H9 (cell line): ENCODE measurements around the gene PPP1R7. TPM values are rescaled to one million over a fixed set of nuclear protein-coding genes. Genes with fewer than 3 reads are reported as not detected.

Source experiments
- DNase-seq: peaks from one replicate; pipeline ENCODE4 v3.0.0-alpha.2; 2017
- H2AFZ ChIP-seq: one replicate; pipeline ENCODE4 v1.6.1; 2013; ENCODE audit warnings: mild to moderate bottlenecking, low read length, control low read depth, moderate library complexity
- H2AK5ac ChIP-seq: 2 replicates; pipeline ENCODE4 v1.6.1; 2013; ENCODE audit warnings: low read length, control low read depth, mixed read lengths; ENCODE audit not compliant: insufficient read length
- H2BK120ac ChIP-seq: one replicate; pipeline ENCODE4 v1.6.1; 2013; ENCODE audit warnings: low read depth, mild to moderate bottlenecking, low read length, control low read depth, inconsistent platforms; ENCODE audit not compliant: poor library complexity, severe bottlenecking
- H2BK12ac ChIP-seq: 2 replicates; pipeline ENCODE4 v1.6.1; 2013; ENCODE audit warnings: low read length, control low read depth, mixed read lengths, low read depth; ENCODE audit not compliant: insufficient read length
- H2BK15ac ChIP-seq: 2 replicates; pipeline ENCODE4 v1.6.1; 2013; ENCODE audit warnings: low read depth, low read length, control low read depth
- H2BK20ac ChIP-seq: one replicate; pipeline ENCODE4 v1.6.1; 2013; ENCODE audit warnings: low read depth, mild to moderate bottlenecking, low read length, control low read depth, inconsistent platforms; ENCODE audit not compliant: poor library complexity, severe bottlenecking
- H2BK5ac ChIP-seq: 2 replicates; pipeline ENCODE4 v1.6.1; 2013; ENCODE audit warnings: low read length, control low read depth, mixed read lengths; ENCODE audit not compliant: insufficient read length
- H3K14ac ChIP-seq: 2 replicates; pipeline ENCODE4 v1.6.1; 2013; ENCODE audit warnings: low read length, control low read depth; ENCODE audit not compliant: insufficient read depth
- H3K18ac ChIP-seq: 2 replicates; pipeline ENCODE4 v1.6.1; 2013; ENCODE audit warnings: low read depth, mild to moderate bottlenecking, mixed read lengths, low read length, control low read depth; ENCODE audit not compliant: insufficient read length
- H3K23ac ChIP-seq: 2 replicates; pipeline ENCODE4 v1.6.1; 2013; ENCODE audit warnings: low read length, control low read depth, mixed read lengths, low read depth; ENCODE audit not compliant: insufficient read length
- H3K23me2 ChIP-seq: 2 replicates; pipeline ENCODE4 v1.6.1; 2013; ENCODE audit warnings: low read depth, mild to moderate bottlenecking, mixed read lengths, low read length, control low read depth; ENCODE audit not compliant: insufficient read length, poor library complexity, severe bottlenecking
- H3K27ac ChIP-seq: 2 replicates; pipeline ENCODE4 v1.5.1; 2013; ENCODE audit warnings: low read length, control low read depth, mixed read lengths, low read depth; ENCODE audit not compliant: insufficient read length
- H3K27me3 ChIP-seq: 2 replicates; pipeline ENCODE4 v1.6.1; 2013; ENCODE audit warnings: low read length, control low read depth, inconsistent platforms; ENCODE audit not compliant: insufficient read depth
- H3K4ac ChIP-seq: 2 replicates; pipeline ENCODE4 v1.6.1; 2013; ENCODE audit warnings: low read depth, mild to moderate bottlenecking, control low read depth, inconsistent platforms, low read length, moderate library complexity
- H3K4me1 ChIP-seq: 2 replicates; pipeline ENCODE4 v1.6.1; 2013; ENCODE audit warnings: low read length, control low read depth, inconsistent platforms; ENCODE audit not compliant: insufficient read depth
- H3K4me2 ChIP-seq: 2 replicates; pipeline ENCODE4 v1.6.1; 2013; ENCODE audit warnings: low read length, control low read depth, mixed read lengths; ENCODE audit not compliant: insufficient read length, insufficient read depth
- H3K56ac ChIP-seq: 2 replicates; pipeline ENCODE4 v1.6.1; 2013; ENCODE audit warnings: low read depth, mild to moderate bottlenecking, mixed read lengths, low read length, control low read depth; ENCODE audit not compliant: insufficient read length
- H3K79me1 ChIP-seq: 2 replicates; pipeline ENCODE4 v1.6.1; 2013; ENCODE audit warnings: low read depth, mild to moderate bottlenecking, moderate library complexity, low read length, control low read depth, inconsistent platforms; ENCODE audit not compliant: insufficient read depth, poor library complexity, severe bottlenecking
- H3K79me2 ChIP-seq: 2 replicates; pipeline ENCODE4 v1.6.1; 2013; ENCODE audit warnings: low read length, control low read depth, inconsistent platforms; ENCODE audit not compliant: insufficient read depth
- H3K9ac ChIP-seq: 2 replicates; pipeline ENCODE4 v1.6.1; 2013; ENCODE audit warnings: low read length, control low read depth, mixed read lengths; ENCODE audit not compliant: insufficient read length; ENCODE audit errors: extremely low read depth
- H3K9me3 ChIP-seq: one replicate; pipeline ENCODE4 v1.6.1; 2013; ENCODE audit warnings: low read depth, low read length, inconsistent platforms; ENCODE audit not compliant: control insufficient read depth
- H3T11ph ChIP-seq: one replicate; pipeline ENCODE4 v1.6.1; 2013; ENCODE audit warnings: mild to moderate bottlenecking, low read length, control low read depth, inconsistent platforms
- H4K20me1 ChIP-seq: one replicate; pipeline ENCODE4 v1.6.1; 2013; ENCODE audit not compliant: control insufficient read depth, insufficient read length, insufficient read depth
- H4K5ac ChIP-seq: 2 replicates; pipeline ENCODE4 v1.6.1; 2013; ENCODE audit warnings: low read depth, mild to moderate bottlenecking, mixed read lengths, low read length, control low read depth; ENCODE audit not compliant: insufficient read length
- H4K8ac ChIP-seq: replicated peaks from 2 replicates; pipeline ENCODE4 v1.6.1; 2013; ENCODE audit warnings: low read length, control low read depth, mixed read lengths, low read depth; ENCODE audit not compliant: insufficient read length
- H4K91ac ChIP-seq: 2 replicates; pipeline ENCODE4 v1.6.1; 2013; ENCODE audit warnings: low read depth, mild to moderate bottlenecking, moderate library complexity, mixed read lengths, low read length, control low read depth; ENCODE audit not compliant: insufficient read length
- H3K27ac Mint-ChIP-seq, 3 experiments: 2 replicates in 2 of 3; 3 replicates in 1 of 3; pipeline ENCODE4 v1.8.0; 2020 to 2021; ENCODE audit warnings: mixed read lengths in 3 of 3, mild to moderate bottlenecking in 1 of 3, moderate library complexity in 1 of 3
- H3K27me3 Mint-ChIP-seq: 2 replicates; pipeline ENCODE4 v1.8.0; 2021; ENCODE audit warnings: low read depth, mild to moderate bottlenecking, moderate library complexity, mixed read lengths
- H3K36me3 Mint-ChIP-seq, 3 experiments: 2 replicates in 2 of 3; 3 replicates in 1 of 3; pipeline ENCODE4 v1.8.0; 2020 to 2021; ENCODE audit warnings: low read depth in 3 of 3, mixed read lengths in 3 of 3; ENCODE audit not compliant: insufficient read depth in 1 of 3
- H3K4me1 Mint-ChIP-seq, 2 experiments: 2 replicates each; pipeline ENCODE4 v1.8.0; 2020; ENCODE audit warnings: mixed read lengths in 2 of 2
- H3K4me3 Mint-ChIP-seq, 2 experiments: 2 replicates in 1 of 2; 3 replicates in 1 of 2; pipeline ENCODE4 v1.8.0; 2020 to 2021; ENCODE audit warnings: mild to moderate bottlenecking in 2 of 2, mixed read lengths in 2 of 2, moderate library complexity in 1 of 2
- H3K9me3 Mint-ChIP-seq, 2 experiments: 2 replicates in 1 of 2; 3 replicates in 1 of 2; pipeline ENCODE4 v1.8.0; 2020; ENCODE audit warnings: mild to moderate bottlenecking in 2 of 2, mixed read lengths in 2 of 2, moderate library complexity in 1 of 2
- WGBS: extraction: QIAGEN DNeasy Blood & Tissue Kit; methylation state at CpG from one replicate; pipeline ENCODE4 v1.1.7; 2013; ENCODE audit warnings: missing lambda C conversion rate, low lambda C conversion rate, mixed read lengths; ENCODE audit not compliant: insufficient read length; ENCODE audit errors: extremely low coverage; 5-methylcytosine and 5-hydroxymethylcytosine counted together
- total RNA-seq: library from RNA; stranded (reverse); gene quantifications from 2 replicates; pipeline ENCODE4 v1.2.1, GENCODE V29; 2021
- TF ChIP-seq, protein P1 (sequence below): fragments of 200-600 bp; sonication (generic); conservative IDR thresholded peaks from 3 replicates; pipeline ENCODE4 v1.8.0; 2021; ENCODE audit warnings: antibody characterized with exemption, mild to moderate bottlenecking

The PPP1R7 gene
- total RNA-seq, 1 experiment from 2014 or later: 60.2 TPM

DNA sequence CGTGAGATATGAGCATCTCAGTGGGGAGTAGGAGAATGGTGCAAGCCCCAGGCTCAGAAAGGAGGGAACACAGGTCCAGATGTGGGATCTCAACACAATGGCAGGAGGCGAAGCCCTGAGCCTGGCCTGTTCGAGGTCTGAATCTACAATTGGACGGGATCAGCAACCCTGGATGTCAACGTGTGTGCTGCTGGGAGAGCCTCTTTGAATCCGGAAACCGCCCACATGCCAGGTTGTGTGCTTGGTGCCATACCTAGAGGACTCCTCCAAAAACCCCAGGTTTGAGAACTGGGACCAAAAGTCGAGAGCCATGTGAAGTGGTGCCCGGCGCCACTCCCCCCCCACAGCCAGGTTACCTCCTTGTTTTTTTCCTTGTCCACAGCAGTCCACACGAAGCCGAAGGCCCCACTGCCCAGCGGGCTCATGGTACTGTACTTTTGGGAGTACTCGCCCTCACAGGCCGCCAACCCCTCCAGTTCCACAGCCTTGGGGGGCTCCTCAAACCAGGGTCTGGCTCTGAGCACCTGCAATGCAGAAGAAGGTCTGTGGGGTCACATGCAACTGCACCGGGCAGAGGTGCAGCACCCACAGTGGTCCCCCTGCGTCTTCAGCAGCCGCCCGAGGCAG is 27.8 kb upstream of the PPP1R7 start:
- H2BK20ac ChIP-seq: no peak overlapping the region

More for the DNA sequence above, 27.8 kb upstream of the PPP1R7 start:
- no peak for DNase-seq
- H4K5ac ChIP-seq: no peak overlapping the region
- H2AFZ ChIP-seq: no peak overlapping the region
- no peaks in the 10 kb centered on the region for H3K23me2 ChIP-seq
- H3K27ac ChIP-seq: no peak overlapping the region
- peaks cover 13 to 53% (median 41%) of the 10 kb centered on the region in 3 experiments; a peak in 6 of 7 replicates for H3K36me3 Mint-ChIP-seq
- no peaks in the 10 kb centered on the region for H4K20me1 ChIP-seq
- no peak overlapping the region for H2AK5ac ChIP-seq
- H2BK5ac ChIP-seq: no peak overlapping the region
- H3K18ac ChIP-seq: no peak overlapping the region
- no CpG with 5 or more reads among the region's 19 CpGs for WGBS
- H4K91ac ChIP-seq: no peak overlapping the region
- H3K27ac Mint-ChIP-seq: peak overlapping the region in 1 of 3 experiments; percentile 89; a peak in 1 of 7 replicates
- TF ChIP-seq, protein P1, sequence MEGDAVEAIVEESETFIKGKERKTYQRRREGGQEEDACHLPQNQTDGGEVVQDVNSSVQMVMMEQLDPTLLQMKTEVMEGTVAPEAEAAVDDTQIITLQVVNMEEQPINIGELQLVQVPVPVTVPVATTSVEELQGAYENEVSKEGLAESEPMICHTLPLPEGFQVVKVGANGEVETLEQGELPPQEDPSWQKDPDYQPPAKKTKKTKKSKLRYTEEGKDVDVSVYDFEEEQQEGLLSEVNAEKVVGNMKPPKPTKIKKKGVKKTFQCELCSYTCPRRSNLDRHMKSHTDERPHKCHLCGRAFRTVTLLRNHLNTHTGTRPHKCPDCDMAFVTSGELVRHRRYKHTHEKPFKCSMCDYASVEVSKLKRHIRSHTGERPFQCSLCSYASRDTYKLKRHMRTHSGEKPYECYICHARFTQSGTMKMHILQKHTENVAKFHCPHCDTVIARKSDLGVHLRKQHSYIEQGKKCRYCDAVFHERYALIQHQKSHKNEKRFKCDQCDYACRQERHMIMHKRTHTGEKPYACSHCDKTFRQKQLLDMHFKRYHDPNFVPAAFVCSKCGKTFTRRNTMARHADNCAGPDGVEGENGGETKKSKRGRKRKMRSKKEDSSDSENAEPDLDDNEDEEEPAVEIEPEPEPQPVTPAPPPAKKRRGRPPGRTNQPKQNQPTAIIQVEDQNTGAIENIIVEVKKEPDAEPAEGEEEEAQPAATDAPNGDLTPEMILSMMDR: no peak
- no peak overlapping the region for H3T11ph ChIP-seq
- no peaks in the 10 kb centered on the region for H3K4me1 Mint-ChIP-seq
- H3K9ac ChIP-seq: no peak overlapping the region
- H3K27me3 ChIP-seq: no peaks in the 10 kb centered on the region
- no peaks in the 10 kb centered on the region for H3K79me1 ChIP-seq
- H3K4me1 ChIP-seq: no peaks in the 10 kb centered on the region
- H4K8ac ChIP-seq: no peak overlapping the region
- no peak overlapping the region for H3K14ac ChIP-seq
- no peak overlapping the region for H2BK15ac ChIP-seq
- H3K9me3 ChIP-seq: no peaks in the 10 kb centered on the region
- H3K4me2 ChIP-seq: no peak overlapping the region
- H3K9me3 Mint-ChIP-seq: no peaks in the 10 kb centered on the region
- no peak overlapping the region for H3K23ac ChIP-seq
- H3K56ac ChIP-seq: no peak overlapping the region
- no peak overlapping the region for H2BK12ac ChIP-seq
- no peaks in the 10 kb centered on the region for H3K27me3 Mint-ChIP-seq
- H3K4ac ChIP-seq: no peak overlapping the region
- H3K4me3 Mint-ChIP-seq: no peak overlapping the region
- H2BK120ac ChIP-seq: no peak overlapping the region
- no peaks in the 10 kb centered on the region for H3K79me2 ChIP-seq
